CD4-positive, CD25-positive, alpha-beta regulatory T cell (primary cell): ENCODE measurements around the gene IGFBP6. TPM values are rescaled to one million over a fixed set of nuclear protein-coding genes. Genes with fewer than 3 reads are reported as not detected.
"Not testable (repeated sequence)": the region's sequence is repeated elsewhere in the genome, so short reads cannot be mapped to it uniquely, and the experiment has no call there.

Experiments
- ATAC-seq, 2 donors: fragments of 150-1000 bp; cut with Tn5 transposase; one replicate each; pipeline ENCODE4 v1.10.0; 2021; ENCODE audit warnings: low read depth in 2 of 2, moderate number of reproducible peaks in 2 of 2, moderate library complexity in 1 of 2
- DNase-seq, 3 donors: peaks; one replicate each; pipeline versions ENCODE4 v3.0.0 to v3.0.0-alpha.2; 2012 to 2022; ENCODE audit warnings: mixed read lengths in 1 of 3
- H3K27ac ChIP-seq: one replicate; pipeline ENCODE4 v1.7.0; 2013; ENCODE audit warnings: mild to moderate bottlenecking, low read length; ENCODE audit not compliant: insufficient read depth, poor library complexity, severe bottlenecking
- H3K27me3 ChIP-seq: one replicate; pipeline ENCODE4 v1.7.0; 2013; ENCODE audit warnings: low read length; ENCODE audit not compliant: control insufficient read depth, insufficient read depth
- H3K36me3 ChIP-seq: one replicate; pipeline ENCODE4 v1.7.0; 2013; ENCODE audit warnings: mild to moderate bottlenecking, low read length, moderate library complexity; ENCODE audit not compliant: control insufficient read depth, insufficient read depth
- H3K4me1 ChIP-seq: 2 replicates; pipeline ENCODE4 v1.7.0; 2013; ENCODE audit warnings: mild to moderate bottlenecking, low read length; ENCODE audit not compliant: insufficient read depth, control insufficient read depth, poor library complexity, severe bottlenecking
- H3K4me3 ChIP-seq: one replicate; pipeline ENCODE4 v1.7.0; 2013; ENCODE audit warnings: low read depth, mild to moderate bottlenecking, low read length, moderate library complexity
- H3K9me3 ChIP-seq, 2 experiments: 1 replicate in 1 of 2; 2 replicates in 1 of 2; pipeline ENCODE4 v1.7.0; 2013; ENCODE audit warnings: low read length in 2 of 2, mild to moderate bottlenecking in 1 of 2, moderate library complexity in 1 of 2; ENCODE audit not compliant: control insufficient read depth in 2 of 2
- H3K27ac Mint-ChIP-seq, 3 donors: one replicate each; pipeline ENCODE4 v1.8.0; 2020 to 2022; ENCODE audit warnings: mild to moderate bottlenecking in 3 of 3, mixed read lengths in 3 of 3, moderate library complexity in 2 of 3
- H3K27me3 Mint-ChIP-seq: one replicate; pipeline ENCODE4 v1.8.0; 2022; ENCODE audit warnings: mild to moderate bottlenecking, mixed read lengths
- H3K36me3 Mint-ChIP-seq: one replicate; pipeline ENCODE4 v1.8.0; 2020; ENCODE audit warnings: mixed read lengths
- H3K4me1 Mint-ChIP-seq, 4 donors: one replicate each; pipeline ENCODE4 v1.8.0; 2020 to 2022; ENCODE audit warnings: mixed read lengths in 4 of 4, mild to moderate bottlenecking in 1 of 4
- H3K4me3 Mint-ChIP-seq, 4 donors: one replicate each; pipeline ENCODE4 v1.8.0; 2020 to 2022; ENCODE audit warnings: mild to moderate bottlenecking in 4 of 4, mixed read lengths in 4 of 4, moderate library complexity in 3 of 4
- H3K9me3 Mint-ChIP-seq, 7 donors: one replicate each; pipeline ENCODE4 v1.8.0; 2020 to 2022; ENCODE audit warnings: mixed read lengths in 7 of 7, mild to moderate bottlenecking in 3 of 7, moderate library complexity in 2 of 7
- polyA plus RNA-seq, 4 donors: library from polyadenylated mRNA; unstranded; fragments of 300-500 nt; fragmentation: Illumina TruSeq; gene quantifications; one replicate each; pipeline ENCODE4 v1.2.3, GENCODE V29; 2021
- total RNA-seq: library from RNA; stranded (reverse); gene quantifications from one replicate; pipeline ENCODE4 v1.2.3, GENCODE V29; 2022

The IGFBP6 gene
- total and polyA plus RNA-seq, 5 donors from 2014 or later = 0.84 TPM; not detected in 4

DNA sequence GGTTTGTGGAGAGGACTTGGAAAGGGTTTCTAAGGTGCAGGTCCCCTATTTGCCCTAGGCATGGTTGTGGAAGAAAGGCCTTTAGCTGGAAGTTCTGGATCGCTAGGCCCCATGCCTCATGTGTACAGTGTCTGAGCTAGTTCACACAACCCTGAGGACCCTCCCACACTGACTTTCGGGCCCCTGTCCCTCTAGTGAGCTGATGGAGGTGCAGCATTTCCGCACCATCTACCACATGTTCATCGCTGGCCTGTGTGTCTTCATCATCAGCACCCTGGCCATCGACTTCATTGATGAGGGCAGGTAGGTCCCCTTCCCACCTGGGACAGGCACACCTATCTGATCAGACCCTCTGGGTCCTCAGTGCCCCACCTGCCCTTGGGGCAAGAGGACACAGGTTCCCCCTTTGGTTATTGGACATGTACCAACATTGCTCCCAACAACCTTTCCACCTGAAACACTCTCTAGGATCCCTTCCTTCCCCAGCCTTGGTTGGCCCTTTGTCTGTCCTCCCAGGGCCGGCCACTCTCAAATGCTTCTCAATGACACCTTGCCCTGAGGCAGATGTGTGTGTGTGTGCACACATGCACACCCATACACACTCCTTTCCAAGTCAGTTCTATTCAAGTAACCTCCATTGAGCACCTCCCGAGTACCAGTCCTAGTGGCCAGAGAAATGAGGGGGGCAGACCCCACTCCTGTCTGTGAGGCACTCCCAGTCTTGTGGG, 8.4 kb downstream of the IGFBP6 start:
- H3K9me3 ChIP-seq = no peaks in the 10 kb centered on the region
- no peak for ATAC-seq
- H3K27ac ChIP-seq = no peak overlapping the region
- H3K4me1 ChIP-seq = peaks cover 17% of the 10 kb centered on the region
- no peaks in the 10 kb centered on the region for H3K36me3 Mint-ChIP-seq
- peaks cover 10% of the 10 kb centered on the region for H3K27me3 Mint-ChIP-seq
- H3K27me3 ChIP-seq = no peaks in the 10 kb centered on the region
- no peak for DNase-seq
- no peaks in the 10 kb centered on the region for H3K9me3 Mint-ChIP-seq
- H3K36me3 ChIP-seq = no peaks in the 10 kb centered on the region
- H3K4me3 Mint-ChIP-seq = no peak overlapping the region
- peaks cover 0 to 17% (median 4%) of the 10 kb centered on the region in 4 donors for H3K4me1 Mint-ChIP-seq
- H3K27ac Mint-ChIP-seq = peak overlapping the region in 1 of 3 donors; percentile 78
- no peak overlapping the region for H3K4me3 ChIP-seq

DNA sequence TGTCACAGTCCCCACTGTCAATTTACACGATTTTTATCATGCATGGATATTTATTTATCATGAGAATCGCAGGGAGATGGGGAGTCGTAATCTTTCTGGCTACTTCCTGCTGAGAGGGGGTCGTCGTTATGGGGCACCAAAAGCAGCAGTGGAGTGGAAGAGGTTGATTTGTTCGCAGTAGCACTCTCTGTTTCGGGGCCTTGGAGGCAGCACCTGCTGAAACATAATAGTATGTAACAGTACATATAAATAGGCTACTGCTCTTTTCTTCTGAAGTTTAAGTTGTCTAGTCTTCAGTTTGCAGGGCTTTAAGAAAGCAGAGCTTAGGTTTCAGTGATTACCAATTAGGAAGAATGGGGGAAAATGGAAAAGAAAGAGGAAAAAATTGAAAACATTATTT, 9.7 kb downstream of the IGFBP6 start:
- Histone ChIP-seq H3K4me1 (peaks cover 17% of the 10 kb centered on the region), H3K4me3 (no peak overlapping the region), H3K27ac (no peak overlapping the region), H3K9me3 (no peaks in the 10 kb centered on the region), H3K27me3 (no peaks in the 10 kb centered on the region), H3K36me3 (no peaks in the 10 kb centered on the region)
- no peak for DNase-seq
- no peak for ATAC-seq
- Mint-ChIP-seq H3K27ac (no peak overlapping the region), H3K36me3 (no peaks in the 10 kb centered on the region), H3K9me3 (no peaks in the 10 kb centered on the region), H3K27me3 (peaks cover 18% of the 10 kb centered on the region), H3K4me1 (peaks cover 0 to 17% (median 4%) of the 10 kb centered on the region in 4 donors), H3K4me3 (no peak overlapping the region)

DNA sequence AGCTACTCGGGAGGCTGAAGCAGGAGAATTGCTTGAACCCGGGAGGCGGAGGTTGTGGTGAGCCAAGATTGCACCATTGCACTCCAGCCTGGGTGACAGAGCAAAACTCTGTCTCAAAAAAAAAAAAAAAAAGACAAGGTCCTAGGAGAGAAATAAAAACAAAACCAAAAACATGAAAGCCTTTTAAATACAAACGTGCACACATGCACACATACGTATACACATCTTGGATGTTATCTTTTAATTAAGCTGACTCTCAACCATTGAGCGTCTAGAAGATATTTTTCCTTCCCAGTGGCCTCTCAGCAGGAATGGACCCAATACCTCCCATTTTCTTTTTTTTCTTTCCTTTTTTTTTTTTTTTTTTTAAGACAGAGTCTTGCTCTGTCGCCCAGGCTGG, 15.0 kb downstream of the IGFBP6 start:
- not testable (repeated sequence) for ATAC-seq, H3K27ac ChIP-seq, H3K36me3 ChIP-seq, H3K36me3 Mint-ChIP-seq, H3K9me3 Mint-ChIP-seq, H3K4me1 ChIP-seq, DNase-seq, H3K4me3 Mint-ChIP-seq, H3K9me3 ChIP-seq, H3K27ac Mint-ChIP-seq, H3K4me3 ChIP-seq, H3K4me1 Mint-ChIP-seq, H3K27me3 ChIP-seq
- H3K27me3 Mint-ChIP-seq = peaks cover 13% of the 10 kb centered on the region

DNA sequence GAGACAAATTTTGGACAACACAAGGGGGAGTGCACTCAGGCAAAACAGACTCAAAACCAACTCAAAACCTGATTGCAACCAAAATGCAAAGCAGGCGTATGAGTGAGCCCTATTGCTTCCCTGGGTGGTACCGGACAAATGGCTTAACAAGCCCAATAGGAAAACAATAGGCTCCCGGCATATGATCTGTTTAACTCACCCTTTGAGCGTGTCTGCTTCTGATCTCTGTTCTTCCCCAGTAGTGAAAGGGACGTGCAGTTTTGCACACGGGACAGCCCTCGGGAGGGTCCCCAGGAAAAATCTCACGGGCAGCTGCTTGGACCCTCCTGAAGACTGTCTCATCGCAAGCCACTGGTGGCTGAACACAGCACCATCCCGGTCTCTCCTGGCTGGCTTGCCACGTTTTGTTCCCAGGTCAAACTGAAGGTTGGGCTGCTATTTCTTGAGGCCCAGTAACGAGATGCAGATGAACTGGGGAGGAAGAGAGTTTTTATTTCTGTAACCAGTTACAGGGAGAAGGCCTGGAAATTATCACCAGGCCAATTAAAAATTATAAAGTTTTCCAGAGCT, 15.8 kb downstream of the IGFBP6 start:
- no peaks in the 10 kb centered on the region for H3K4me1 ChIP-seq
- no peaks in the 10 kb centered on the region for H3K36me3 ChIP-seq
- Mint-ChIP-seq H3K4me3 (no peak overlapping the region), H3K36me3 (no peaks in the 10 kb centered on the region), H3K27ac (no peak overlapping the region), H3K4me1 (no peaks in the 10 kb centered on the region), H3K27me3 (peaks cover 13% of the 10 kb centered on the region), H3K9me3 (no peaks in the 10 kb centered on the region)
- no peak overlapping the region for H3K27ac ChIP-seq
- no peaks in the 10 kb centered on the region for H3K27me3 ChIP-seq
- H3K9me3 ChIP-seq = no peaks in the 10 kb centered on the region
- ATAC-seq (no peak), DNase-seq (no peak)
- no peak overlapping the region for H3K4me3 ChIP-seq

DNA sequence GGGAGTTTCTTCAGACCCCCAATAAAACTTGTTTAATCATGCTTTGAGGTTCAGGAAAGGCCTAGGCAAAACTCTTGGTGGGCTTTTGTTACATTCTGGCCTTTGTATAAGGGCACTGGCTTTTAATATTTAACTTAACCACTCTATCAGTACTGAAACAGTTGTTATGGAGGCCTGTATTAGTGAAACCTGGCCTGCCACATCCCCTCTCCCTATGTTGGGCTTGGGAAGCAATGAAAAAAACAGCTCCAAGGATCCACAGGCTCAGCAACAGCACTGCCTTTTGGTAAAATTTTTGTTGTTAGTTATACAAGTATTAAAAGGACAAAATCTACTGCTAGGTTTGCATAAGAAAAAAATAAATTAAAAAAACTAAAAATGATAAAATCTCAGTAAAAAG, 16.5 kb downstream of the IGFBP6 start:
- H3K36me3 Mint-ChIP-seq = no peaks in the 10 kb centered on the region
- H3K4me1 Mint-ChIP-seq = no peaks in the 10 kb centered on the region
- Histone ChIP-seq H3K4me1 (no peaks in the 10 kb centered on the region), H3K9me3 (no peaks in the 10 kb centered on the region), H3K27ac (no peak overlapping the region), H3K27me3 (no peaks in the 10 kb centered on the region), H3K36me3 (no peaks in the 10 kb centered on the region), H3K4me3 (no peak overlapping the region)
- H3K4me3 Mint-ChIP-seq = no peak overlapping the region
- no peak overlapping the region for H3K27ac Mint-ChIP-seq
- no peaks in the 10 kb centered on the region for H3K9me3 Mint-ChIP-seq
- ATAC-seq = no peak
- DNase-seq = no peak
- peaks cover 13% of the 10 kb centered on the region for H3K27me3 Mint-ChIP-seq

DNA sequence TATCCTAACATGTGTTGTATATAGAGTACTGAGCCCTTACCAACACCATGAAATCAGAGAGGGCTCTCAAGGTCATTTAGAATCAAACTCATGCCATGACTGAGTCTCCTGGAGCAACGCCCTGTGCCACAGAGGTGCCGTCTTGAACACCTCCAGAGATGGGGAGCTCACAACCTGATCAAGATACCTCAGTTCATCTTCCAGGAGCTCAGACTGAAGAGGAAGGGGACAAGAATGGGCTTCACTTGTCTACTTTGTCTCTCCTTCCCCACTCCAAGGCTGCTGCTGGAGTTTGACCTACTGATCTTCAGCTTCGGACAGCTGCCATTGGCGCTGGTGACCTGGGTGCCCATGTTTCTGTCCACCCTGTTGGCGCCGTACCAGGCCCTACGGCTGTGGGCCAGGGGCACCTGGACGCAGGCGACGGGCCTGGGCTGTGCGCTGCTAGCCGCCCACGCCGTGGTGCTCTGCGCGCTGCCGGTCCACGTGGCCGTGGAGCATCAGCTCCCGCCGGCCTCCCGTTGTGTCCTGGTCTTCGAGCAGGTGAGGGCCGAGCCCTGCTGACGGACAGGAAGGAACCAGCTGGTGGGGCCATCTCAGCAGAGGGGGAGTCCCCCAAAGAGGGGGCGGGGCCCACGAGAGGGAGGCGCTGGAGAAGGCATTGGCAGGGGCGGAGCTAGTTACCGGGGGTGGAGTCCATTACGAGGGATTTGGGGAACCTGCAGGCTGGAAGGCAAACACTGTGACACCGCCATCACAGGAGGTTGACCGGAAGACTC, 17.8 kb downstream of the IGFBP6 start:
- ATAC-seq = no peak
- Histone ChIP-seq H3K36me3 (no peaks in the 10 kb centered on the region), H3K4me3 (no peak overlapping the region), H3K27ac (no peak overlapping the region), H3K4me1 (no peaks in the 10 kb centered on the region), H3K9me3 (no peaks in the 10 kb centered on the region), H3K27me3 (no peaks in the 10 kb centered on the region)
- H3K27me3 Mint-ChIP-seq = peaks cover 8% of the 10 kb centered on the region
- H3K9me3 Mint-ChIP-seq = no peaks in the 10 kb centered on the region
- no peaks in the 10 kb centered on the region for H3K4me1 Mint-ChIP-seq
- no peak for DNase-seq
- H3K4me3 Mint-ChIP-seq = no peak overlapping the region
- H3K36me3 Mint-ChIP-seq = no peaks in the 10 kb centered on the region
- H3K27ac Mint-ChIP-seq = no peak overlapping the region

DNA sequence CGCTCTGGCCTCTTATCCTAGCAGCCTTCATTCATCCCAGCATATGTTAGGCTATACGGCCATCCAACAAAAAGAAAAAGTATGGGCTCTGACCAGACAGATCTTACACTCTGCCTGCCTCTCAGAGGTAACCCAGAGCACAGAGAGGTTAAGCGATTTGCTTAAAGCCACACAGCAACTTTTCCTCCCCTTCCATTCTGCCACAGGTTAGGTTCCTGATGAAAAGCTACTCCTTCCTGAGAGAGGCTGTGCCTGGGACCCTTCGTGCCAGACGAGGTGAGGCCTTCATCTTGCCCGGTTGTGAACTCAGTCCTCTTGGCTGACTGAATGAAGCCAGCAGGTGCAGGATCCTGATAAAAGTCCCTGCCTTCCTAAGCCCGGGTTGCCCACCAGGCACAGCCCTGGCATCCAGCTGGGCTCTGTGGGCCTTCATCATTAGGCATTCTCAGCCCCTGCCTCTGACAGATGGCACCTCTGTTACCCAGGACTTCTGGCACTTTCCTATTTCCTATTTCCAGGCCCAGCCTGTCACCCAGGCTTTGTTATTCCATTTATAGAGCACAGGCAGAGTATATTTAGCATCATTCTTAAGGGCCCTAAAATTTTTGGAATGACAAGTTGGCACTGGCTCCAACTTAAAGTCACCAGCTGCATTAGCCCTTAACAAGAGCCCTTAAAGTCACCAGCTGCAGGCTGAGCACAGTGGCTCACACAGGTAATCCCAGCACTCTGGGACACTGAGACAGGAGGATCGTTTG, 18.6 kb downstream of the IGFBP6 start:
- Histone ChIP-seq H3K27ac (no peak overlapping the region), H3K4me1 (no peaks in the 10 kb centered on the region), H3K9me3 (no peaks in the 10 kb centered on the region), H3K4me3 (no peak overlapping the region), H3K36me3 (no peaks in the 10 kb centered on the region), H3K27me3 (no peaks in the 10 kb centered on the region)
- no peak overlapping the region for H3K27ac Mint-ChIP-seq
- H3K9me3 Mint-ChIP-seq = no peaks in the 10 kb centered on the region
- H3K36me3 Mint-ChIP-seq = no peaks in the 10 kb centered on the region
- H3K4me3 Mint-ChIP-seq = no peak overlapping the region
- DNase-seq (no peak), ATAC-seq (no peak)
- peaks cover 12% of the 10 kb centered on the region for H3K27me3 Mint-ChIP-seq
- H3K4me1 Mint-ChIP-seq = no peaks in the 10 kb centered on the region
